GM12865 (cell line): ENCODE results near the gene UBE3C.

Source experiments
- DNase-seq: peaks from one replicate; pipeline ENCODE4 v3.0.0; 2010; ENCODE audit warnings: low read depth
- H3K4me3 ChIP-seq: 2 replicates; pipeline ENCODE4 v1.5.1; 2011; ENCODE audit warnings: mild to moderate bottlenecking, low read depth, low read length, control low read depth
- CTCF ChIP-seq: IDR thresholded peaks from 2 replicates; pipeline ENCODE4 v1.5.1; 2011; ENCODE audit warnings: low read length, control low read depth, low read depth, inconsistent platforms; ENCODE audit not compliant: insufficient read depth; ENCODE audit errors: missing control alignments

The UBE3C gene

GRCh38 chr7:157219154-157219553, 80.4 kb downstream of the UBE3C start:
- no peak for TF ChIP-seq CTCF
- DNase-seq, result peak; percentile 44
- no peak overlapping the region for H3K4me3 ChIP-seq

- no peak for DNase-seq
- no peak for TF ChIP-seq CTCF
- H3K4me3 ChIP-seq, result no peak overlapping the region
These were observed 82.3 kb downstream of the UBE3C start for GRCh38 chr7:157220916-157221569.

GRCh38 chr7:157222687-157223086, 84.0 kb downstream of the UBE3C start:
- no peak for TF ChIP-seq CTCF
- no peak for DNase-seq
- no peak overlapping the region for H3K4me3 ChIP-seq

GRCh38 chr7:157224627-157225026, 85.9 kb downstream of the UBE3C start:
- DNase-seq, result no peak
- TF ChIP-seq CTCF, result no peak
- no peak overlapping the region for H3K4me3 ChIP-seq

- H3K4me3 ChIP-seq, result no peak overlapping the region
- peak; percentile 29 for DNase-seq
- peak; percentile 30 for TF ChIP-seq CTCF
These were observed 90.2 kb downstream of the UBE3C start for GRCh38 chr7:157228864-157229422.

GRCh38 chr7:157233677-157234076, 95.0 kb downstream of the UBE3C start:
- TF ChIP-seq CTCF, result no peak
- DNase-seq, result no peak
- no peak overlapping the region for H3K4me3 ChIP-seq

- H3K4me3 ChIP-seq, result no peak overlapping the region
- DNase-seq, result no peak
- no peak for TF ChIP-seq CTCF
These were observed 95.5 kb downstream of the UBE3C start for GRCh38 chr7:157234271-157234670.
